ENCODE data around the gene BIK. TPM values are rescaled to one million over a fixed set of nuclear protein-coding genes. Genes with fewer than 3 reads are reported as not detected.

BIK gene
- total and polyA plus RNA-seq, 7 experiments from 2014 or later, result 1.1 to 4.3 (median 1.6) TPM

- Mint-ChIP-seq H3K4me3 (no peak overlapping the region), H3K27ac (peak overlapping the region in 1 of 9 donors; percentile 83), H3K4me1 (no peaks in the 10 kb centered on the region), H3K9me3 (no peaks in the 10 kb centered on the region), H3K27me3 (no peaks in the 10 kb centered on the region), H3K36me3 (peaks cover 0 to 12% (median 5%) of the 10 kb centered on the region in 5 donors)
- intact Hi-C loops (cut with micrococcal nuclease), result no loop called here
- no peak for ATAC-seq
- H3K4me1 ChIP-seq (ENCODE audit: control insufficient read depth in 2 of 2, insufficient read depth in 2 of 2, low read length in 2 of 2), result peaks cover 0 to 2% of the 10 kb centered on the region in 2 donors
- peaks cover 0 to under 1% (median 0%) of the 10 kb centered on the region in 3 experiments for H3K36me3 ChIP-seq (ENCODE audit: control insufficient read depth in 2 of 3, insufficient read depth in 3 of 3, low read length in 3 of 3)
- H3K9me3 ChIP-seq (ENCODE audit: control insufficient read depth in 2 of 3, low read length in 3 of 3), result no peaks in the 10 kb centered on the region
- ChIA-PET POLR2A (no interaction called here), CTCF (no interaction called here)
- H3K27me3 ChIP-seq (ENCODE audit: control insufficient read depth in 2 of 2, insufficient read depth in 2 of 2, low read length in 2 of 2), result no peaks in the 10 kb centered on the region
- no peak overlapping the region for H3K27ac ChIP-seq (ENCODE audit: low read depth, low read length)
- no peak for DNase-seq
- H3K4me3 ChIP-seq (ENCODE audit: low read length), result no peak overlapping the region
Measured at GRCh38 chr22:43080616-43081015, 29.9 kb upstream of the BIK start.

GRCh38 chr22:43081968-43082367 lies 28.6 kb upstream of the BIK start:
- no peak overlapping the region for H3K27ac Mint-ChIP-seq
- H3K36me3 Mint-ChIP-seq, result peaks cover 0 to 11% (median 5%) of the 10 kb centered on the region in 5 donors
- peaks cover 0 to 13% of the 10 kb centered on the region in 2 donors for H3K4me1 ChIP-seq (ENCODE audit: control insufficient read depth in 2 of 2, insufficient read depth in 2 of 2, low read length in 2 of 2)
- ChIA-PET CTCF (interaction anchor here (0.6 kb wide), 1 partner anchor 301 kb away, joined by 3 read pairs; no protein-coding TSS in a partner anchor), POLR2A (no interaction called here)
- no peaks in the 10 kb centered on the region for H3K27me3 Mint-ChIP-seq
- ATAC-seq (no peak), DNase-seq (no peak)
- no peaks in the 10 kb centered on the region for H3K27me3 ChIP-seq (ENCODE audit: control insufficient read depth in 2 of 2, insufficient read depth in 2 of 2, low read length in 2 of 2)
- no peaks in the 10 kb centered on the region for H3K9me3 Mint-ChIP-seq
- H3K4me3 ChIP-seq (ENCODE audit: low read length), result no peak overlapping the region
- H3K27ac ChIP-seq (ENCODE audit: low read depth, low read length), result no peak overlapping the region
- intact Hi-C loops (cut with micrococcal nuclease), result no loop called here
- H3K36me3 ChIP-seq (ENCODE audit: control insufficient read depth in 2 of 3, insufficient read depth in 3 of 3, low read length in 3 of 3), result no peaks in the 10 kb centered on the region
- no peaks in the 10 kb centered on the region for H3K9me3 ChIP-seq (ENCODE audit: control insufficient read depth in 2 of 3, low read length in 3 of 3)
- peaks cover 0 to 9% (median 3%) of the 10 kb centered on the region in 7 donors for H3K4me1 Mint-ChIP-seq
- H3K4me3 Mint-ChIP-seq, result no peak overlapping the region

DNA sequence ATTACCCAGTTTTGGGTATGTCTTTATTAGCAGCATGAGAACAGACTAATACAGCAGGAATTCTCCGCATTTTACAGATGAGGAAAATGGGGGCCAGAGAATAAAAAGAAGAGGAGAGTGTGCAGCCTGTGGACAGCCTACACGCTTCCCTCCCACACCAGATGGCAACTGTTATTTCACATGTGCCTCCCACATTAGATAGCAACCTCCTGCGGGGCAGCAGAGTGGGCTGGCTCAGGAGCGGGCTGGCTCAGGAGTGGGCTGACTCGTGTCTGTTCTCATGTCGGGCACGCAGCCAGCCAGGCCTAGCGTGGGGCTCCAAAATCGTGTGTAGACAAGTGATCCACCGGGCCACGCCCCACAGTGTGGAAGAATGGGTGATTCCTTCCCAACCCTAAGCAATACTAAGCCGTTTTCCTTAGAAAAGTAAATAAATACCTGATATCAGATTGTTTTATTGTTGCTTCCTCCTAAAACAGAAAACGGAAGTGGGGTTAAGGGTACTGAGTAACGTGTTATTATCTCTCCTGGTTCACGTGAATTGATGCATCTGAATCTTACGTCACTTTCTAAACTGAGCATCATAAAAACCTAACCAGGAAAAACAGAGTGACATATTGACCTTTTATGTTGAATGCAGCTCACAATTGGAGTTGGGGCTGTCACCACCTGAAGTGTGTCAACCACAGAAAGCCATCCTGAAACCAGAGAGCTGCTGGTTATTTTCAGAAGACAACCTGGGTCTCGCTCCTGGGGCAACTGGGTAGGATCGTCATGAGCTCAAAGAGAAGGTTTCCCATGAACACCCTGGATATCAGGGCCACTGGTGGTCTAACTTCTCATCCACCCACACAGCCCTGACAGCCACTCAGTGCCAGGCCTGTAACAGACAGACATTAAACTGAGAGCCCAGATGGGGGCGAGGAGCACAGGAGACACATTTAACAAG lies 24.6 kb upstream of the BIK start:
- ATAC-seq (no peak), DNase-seq (no peak)
- Histone ChIP-seq H3K27ac (ENCODE audit: low read depth, low read length) (no peak overlapping the region), H3K4me3 (ENCODE audit: low read length) (no peak overlapping the region), H3K9me3 (ENCODE audit: control insufficient read depth in 2 of 3, low read length in 3 of 3) (no peaks in the 10 kb centered on the region), H3K36me3 (ENCODE audit: control insufficient read depth in 2 of 3, insufficient read depth in 3 of 3, low read length in 3 of 3) (no peaks in the 10 kb centered on the region), H3K27me3 (ENCODE audit: control insufficient read depth in 2 of 2, insufficient read depth in 2 of 2, low read length in 2 of 2) (no peaks in the 10 kb centered on the region), H3K4me1 (ENCODE audit: control insufficient read depth in 2 of 2, insufficient read depth in 2 of 2, low read length in 2 of 2) (peaks cover 8 to 13% of the 10 kb centered on the region in 2 donors)
- H3K4me1 Mint-ChIP-seq, result peaks cover 0 to 19% (median 17%) of the 10 kb centered on the region in 7 donors
- H3K27ac Mint-ChIP-seq, result peak overlapping the region in 1 of 9 donors; percentile 7
- H3K4me3 Mint-ChIP-seq, result peak overlapping the region in 1 of 10 donors; percentile 21
- no peaks in the 10 kb centered on the region for H3K27me3 Mint-ChIP-seq
- no peaks in the 10 kb centered on the region for H3K9me3 Mint-ChIP-seq
- ChIA-PET POLR2A (no interaction called here), CTCF (no interaction called here)
- intact Hi-C loops (cut with micrococcal nuclease), result no loop called here
- H3K36me3 Mint-ChIP-seq, result peaks cover 0 to 11% (median 5%) of the 10 kb centered on the region in 5 donors

- CTCF ChIA-PET, result no interaction called here
- ATAC-seq, result no peak
- H3K9me3 Mint-ChIP-seq, result no peaks in the 10 kb centered on the region
- Histone ChIP-seq H3K9me3 (ENCODE audit: control insufficient read depth in 2 of 3, low read length in 3 of 3) (no peaks in the 10 kb centered on the region), H3K27me3 (ENCODE audit: control insufficient read depth in 2 of 2, insufficient read depth in 2 of 2, low read length in 2 of 2) (no peaks in the 10 kb centered on the region), H3K4me1 (ENCODE audit: control insufficient read depth in 2 of 2, insufficient read depth in 2 of 2, low read length in 2 of 2) (peaks cover 8 to 13% of the 10 kb centered on the region in 2 donors), H3K36me3 (ENCODE audit: control insufficient read depth in 2 of 3, insufficient read depth in 3 of 3, low read length in 3 of 3) (no peaks in the 10 kb centered on the region), H3K4me3 (ENCODE audit: low read length) (peak overlapping the region; percentile 49), H3K27ac (ENCODE audit: low read depth, low read length) (peak overlapping the region; percentile 60)
- H3K27me3 Mint-ChIP-seq, result no peaks in the 10 kb centered on the region
- H3K36me3 Mint-ChIP-seq, result peaks cover 0 to 11% (median 5%) of the 10 kb centered on the region in 5 donors
- POLR2A ChIA-PET, result interaction anchor here (0.6 kb wide), 1 partner anchor 282 kb away, joined by 3 read pairs; no protein-coding TSS in a partner anchor
- H3K4me3 Mint-ChIP-seq, result peak overlapping the region; percentile 77 to 98 (median 92)
- peak overlapping the region; percentile 49 to 96 (median 78) for H3K27ac Mint-ChIP-seq
- intact Hi-C loops (cut with micrococcal nuclease), result loop anchor here (1.0 to 2.0 kb wide), 4 partner anchors 22 to 474 kb away; partner anchors contain the start of genes ARFGAP3 (in 1 of the 2), BIK (in 1 of the 2), MCAT (in 1 of the 2) and POLDIP3 (in 1 of the 2)
- H3K4me1 Mint-ChIP-seq, result peaks cover 0 to 19% (median 17%) of the 10 kb centered on the region in 7 donors
- no peak for DNase-seq
Measured at GRCh38 chr22:43088627-43088983, 21.9 kb upstream of the BIK start.

GRCh38 chr22:43088984-43089717 lies 21.4 kb upstream of the BIK start, which contains the start of gene TTLL1:
Gene TTLL1 (minus strand): TSS chr22:43089391. CDS start chr22:43075586, 13,805 bp downstream.
- peak within 1 kb of the TSS; percentile 60 for H3K27ac ChIP-seq (ENCODE audit: low read depth, low read length)
- H3K4me1 ChIP-seq (ENCODE audit: control insufficient read depth in 2 of 2, insufficient read depth in 2 of 2, low read length in 2 of 2), result peaks cover 8 to 13% of the 10 kb centered on the region in 2 donors
- POLR2A ChIA-PET, result no interaction called here
- CTCF ChIA-PET, result no interaction called here
- Mint-ChIP-seq H3K27me3 (no peaks in the 10 kb centered on the region), H3K36me3 (peaks cover 0 to 11% (median 5%) of the 10 kb centered on the region in 5 donors), H3K4me1 (peaks cover 0 to 19% (median 17%) of the 10 kb centered on the region in 7 donors), H3K4me3 (peak within 1 kb of the TSS; percentile 77 to 98 (median 92)), H3K27ac (peak within 1 kb of the TSS; percentile 49 to 96 (median 82)), H3K9me3 (no peaks in the 10 kb centered on the region)
- no peaks in the 10 kb centered on the region for H3K36me3 ChIP-seq (ENCODE audit: control insufficient read depth in 2 of 3, insufficient read depth in 3 of 3, low read length in 3 of 3)
- no peaks in the 10 kb centered on the region for H3K27me3 ChIP-seq (ENCODE audit: control insufficient read depth in 2 of 2, insufficient read depth in 2 of 2, low read length in 2 of 2)
- no peaks in the 10 kb centered on the region for H3K9me3 ChIP-seq (ENCODE audit: control insufficient read depth in 2 of 3, low read length in 3 of 3)
- intact Hi-C loops (cut with micrococcal nuclease), result loop anchor here (1.0 to 2.0 kb wide), 8 partner anchors 21 to 475 kb away; partner anchors contain the start of genes BIK (in 2 of the 2), PACSIN2 (in 2 of the 2), ARFGAP3 (in 1 of the 2) and MCAT (in 1 of the 2)
- ATAC-seq (peak; percentile 93), DNase-seq (peak; percentile 79 to 90 (median 87))
- H3K4me3 ChIP-seq (ENCODE audit: low read length), result peak within 1 kb of the TSS; percentile 49

- ATAC-seq, result peak; percentile 48
- peaks cover 8 to 13% of the 10 kb centered on the region in 2 donors for H3K4me1 ChIP-seq (ENCODE audit: control insufficient read depth in 2 of 2, insufficient read depth in 2 of 2, low read length in 2 of 2)
- H3K27ac Mint-ChIP-seq, result peak overlapping the region in 5 of 9 donors; percentile 10 to 78 (median 74)
- ChIA-PET POLR2A (no interaction called here), CTCF (interaction anchor here (0.7 to 1.1 kb wide), 3 partner anchors 54 to 469 kb away, joined by 3 to 7 read pairs (median 3); no protein-coding TSS in a partner anchor)
- H3K27me3 Mint-ChIP-seq, result no peaks in the 10 kb centered on the region
- no peaks in the 10 kb centered on the region for H3K27me3 ChIP-seq (ENCODE audit: control insufficient read depth in 2 of 2, insufficient read depth in 2 of 2, low read length in 2 of 2)
- H3K36me3 Mint-ChIP-seq, result peaks cover 0 to 9% (median 4%) of the 10 kb centered on the region in 5 donors
- no peak overlapping the region for H3K4me3 ChIP-seq (ENCODE audit: low read length)
- H3K9me3 ChIP-seq (ENCODE audit: control insufficient read depth in 2 of 3, low read length in 3 of 3), result no peaks in the 10 kb centered on the region
- H3K36me3 ChIP-seq (ENCODE audit: control insufficient read depth in 2 of 3, insufficient read depth in 3 of 3, low read length in 3 of 3), result no peaks in the 10 kb centered on the region
- peaks cover under 1 to 19% (median 17%) of the 10 kb centered on the region in 7 donors for H3K4me1 Mint-ChIP-seq
- H3K4me3 Mint-ChIP-seq, result peak overlapping the region; percentile 25 to 92 (median 55)
- intact Hi-C loops (cut with micrococcal nuclease), result loop anchor here in 1 of 2 donors (5.0 kb wide), 1 partner anchor 308 kb away; no protein-coding TSS in a partner anchor
- H3K9me3 Mint-ChIP-seq, result peaks cover 0 to 1% (median 0%) of the 10 kb centered on the region in 11 donors
- peak in 8 of 9 donors; percentile 21 to 53 (median 46) for DNase-seq
- no peak overlapping the region for H3K27ac ChIP-seq (ENCODE audit: low read depth, low read length)
Measured at GRCh38 chr22:43090130-43090789, 20.3 kb upstream of the BIK start.
